Measurements from ENCODE around the gene TSPAN18. TPM values are rescaled to one million over a fixed set of nuclear protein-coding genes. Genes with fewer than 3 reads are reported as not detected.

TSPAN18 gene
- polyA plus RNA-seq, 3 donors, result 46.2 to 54.2 (median 47.0) TPM

DNA sequence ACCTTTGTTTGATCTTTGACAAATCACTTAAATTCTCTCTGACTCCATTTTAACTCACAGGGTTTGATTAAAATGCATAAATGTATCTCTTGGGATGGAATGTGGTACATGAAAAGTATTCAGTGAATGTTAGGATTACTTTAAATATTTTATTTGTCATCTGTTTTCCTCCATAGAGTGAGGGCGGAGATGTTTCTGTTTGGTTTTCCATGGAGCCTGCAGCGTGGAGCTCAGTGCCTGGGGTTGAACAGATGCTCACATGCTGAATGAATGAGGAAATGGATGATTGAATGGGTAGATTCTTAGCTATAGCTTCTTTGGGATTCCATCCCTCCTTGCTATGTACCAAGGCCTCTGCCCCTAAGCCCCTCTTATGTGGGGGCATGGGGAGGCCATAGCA lies 10.0 kb downstream of the TSPAN18 start:
- no peak for DNase-seq (ENCODE audit: low read depth in 3 of 3, low spot score in 2 of 3)

DNA sequence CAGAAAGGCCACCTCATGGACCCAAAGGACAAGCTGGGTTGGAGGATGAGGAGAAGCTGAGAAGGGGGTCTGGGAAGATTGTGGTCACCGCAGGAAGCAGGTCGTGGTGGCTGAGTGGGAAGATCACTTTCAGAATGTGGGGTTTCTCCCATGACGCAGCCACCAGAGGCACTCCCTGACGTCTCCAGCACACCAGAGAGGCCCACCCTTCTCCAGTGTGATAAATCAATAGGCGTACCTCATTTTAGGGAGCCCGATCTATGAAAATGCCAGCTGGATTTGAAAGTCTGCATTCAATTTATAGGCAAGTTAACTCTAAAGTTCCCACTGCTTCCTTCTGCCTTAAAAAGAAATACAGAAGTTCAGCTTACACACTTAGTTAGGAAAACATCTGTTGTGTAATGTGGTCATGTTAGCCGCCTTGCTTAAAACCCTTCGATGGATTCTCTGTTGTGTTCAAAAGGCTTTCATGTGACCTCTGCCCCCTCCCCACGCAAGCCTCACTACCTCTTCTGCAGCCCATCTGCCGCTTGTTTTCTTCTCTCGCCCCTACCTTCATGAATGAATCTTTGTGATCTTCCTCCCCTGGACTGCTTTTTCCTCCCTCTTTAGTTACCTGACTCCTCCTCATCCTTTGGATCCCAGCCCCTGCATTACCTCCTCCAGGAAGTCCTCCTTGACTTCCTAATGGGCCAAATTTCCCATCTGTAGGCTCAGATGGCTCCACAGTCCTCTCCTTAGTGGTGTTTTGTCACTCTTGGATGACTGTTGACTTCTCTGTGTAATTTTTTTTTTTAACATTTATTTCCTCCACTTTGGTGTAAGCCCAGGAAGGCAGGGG lies 10.7 kb downstream of the TSPAN18 start:
- DNase-seq (ENCODE audit: low read depth in 3 of 3, low spot score in 2 of 3), result no peak

- no peak for DNase-seq (ENCODE audit: low read depth in 3 of 3, low spot score in 2 of 3)
These were observed 12.0 kb downstream of the TSPAN18 start for GRCh38 chr11:44738791-44739190.

- no peak for DNase-seq (ENCODE audit: low read depth in 3 of 3, low spot score in 2 of 3)
These were observed 14.2 kb downstream of the TSPAN18 start for GRCh38 chr11:44740967-44741366.

- no peak for DNase-seq (ENCODE audit: low read depth in 3 of 3, low spot score in 2 of 3)
These were observed 15.2 kb downstream of the TSPAN18 start for GRCh38 chr11:44741976-44742375.

DNA sequence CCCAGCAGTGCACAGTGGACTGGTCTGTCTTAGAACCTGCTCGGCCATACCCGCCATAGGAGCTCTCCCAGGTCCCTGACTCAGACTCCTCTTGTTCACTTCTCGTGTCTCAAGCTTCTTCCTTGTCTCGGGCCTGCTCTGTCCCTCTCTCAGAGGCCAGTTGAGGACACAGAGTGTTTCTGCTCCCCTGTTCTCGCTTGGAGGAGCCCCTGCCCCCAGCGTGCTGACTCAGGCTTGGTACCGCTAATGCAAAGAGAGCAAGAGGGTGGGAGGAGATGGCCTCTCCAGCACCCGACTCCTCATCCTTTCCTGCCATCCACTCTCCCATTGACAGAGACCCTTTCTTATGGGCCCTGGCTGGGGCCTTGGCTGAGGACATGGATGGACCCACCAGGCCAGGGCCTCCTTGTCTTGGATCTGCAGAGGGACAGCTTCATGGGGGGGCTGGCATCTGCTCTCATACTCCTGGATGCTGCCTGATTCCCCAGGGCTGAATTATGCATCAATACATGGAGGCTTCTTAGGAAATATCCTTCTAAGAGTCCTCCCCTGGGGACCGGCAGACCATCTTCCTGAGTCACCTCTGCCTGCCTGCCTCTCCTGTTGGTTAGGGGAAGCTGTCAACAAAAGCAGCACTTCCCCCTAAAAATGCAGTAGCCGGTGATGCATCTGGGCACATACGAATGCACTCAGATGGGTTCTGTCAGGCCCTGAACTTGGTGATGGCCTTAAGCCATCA lies 15.9 kb downstream of the TSPAN18 start:
- DNase-seq (ENCODE audit: low read depth in 3 of 3, low spot score in 2 of 3), result no peak

GRCh38 chr11:44743326-44743725 lies 16.6 kb downstream of the TSPAN18 start:
- no peak for DNase-seq (ENCODE audit: low read depth in 3 of 3, low spot score in 2 of 3)

GRCh38 chr11:44743959-44744557 lies 17.3 kb downstream of the TSPAN18 start:
- DNase-seq (ENCODE audit: low read depth in 3 of 3, low spot score in 2 of 3), result no peak

GRCh38 chr11:44746894-44747293 lies 20.1 kb downstream of the TSPAN18 start:
- DNase-seq (ENCODE audit: low read depth in 3 of 3, low spot score in 2 of 3), result no peak

DNA sequence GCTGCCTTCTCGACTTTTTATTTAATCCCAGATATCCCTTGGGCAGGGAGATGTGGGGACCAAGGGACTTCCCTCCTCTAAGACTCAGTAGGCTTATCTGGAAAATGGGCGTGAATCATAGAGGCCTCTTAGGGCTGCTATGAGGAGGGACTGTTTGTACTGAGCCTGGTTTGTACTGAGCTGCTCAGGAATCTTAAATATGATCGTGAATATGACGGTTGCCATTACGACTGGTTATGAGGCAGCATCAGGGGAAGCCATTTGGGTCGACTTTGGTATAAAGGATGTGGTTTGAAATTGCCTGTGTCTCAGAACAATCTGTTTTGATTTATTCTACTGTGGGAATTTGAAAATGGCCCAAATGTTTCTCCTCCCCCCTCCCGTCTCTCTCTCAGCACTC lies 20.6 kb downstream of the TSPAN18 start:
- no peak for DNase-seq (ENCODE audit: low read depth in 3 of 3, low spot score in 2 of 3)

GRCh38 chr11:44747836-44748235 lies 21.1 kb downstream of the TSPAN18 start:
- DNase-seq (ENCODE audit: low read depth in 3 of 3, low spot score in 2 of 3), result no peak

GRCh38 chr11:44748606-44749005 lies 21.8 kb downstream of the TSPAN18 start:
- DNase-seq (ENCODE audit: low read depth in 3 of 3, low spot score in 2 of 3), result no peak

GRCh38 chr11:44749189-44749588 lies 22.4 kb downstream of the TSPAN18 start:
- no peak for DNase-seq (ENCODE audit: low read depth in 3 of 3, low spot score in 2 of 3)

DNA sequence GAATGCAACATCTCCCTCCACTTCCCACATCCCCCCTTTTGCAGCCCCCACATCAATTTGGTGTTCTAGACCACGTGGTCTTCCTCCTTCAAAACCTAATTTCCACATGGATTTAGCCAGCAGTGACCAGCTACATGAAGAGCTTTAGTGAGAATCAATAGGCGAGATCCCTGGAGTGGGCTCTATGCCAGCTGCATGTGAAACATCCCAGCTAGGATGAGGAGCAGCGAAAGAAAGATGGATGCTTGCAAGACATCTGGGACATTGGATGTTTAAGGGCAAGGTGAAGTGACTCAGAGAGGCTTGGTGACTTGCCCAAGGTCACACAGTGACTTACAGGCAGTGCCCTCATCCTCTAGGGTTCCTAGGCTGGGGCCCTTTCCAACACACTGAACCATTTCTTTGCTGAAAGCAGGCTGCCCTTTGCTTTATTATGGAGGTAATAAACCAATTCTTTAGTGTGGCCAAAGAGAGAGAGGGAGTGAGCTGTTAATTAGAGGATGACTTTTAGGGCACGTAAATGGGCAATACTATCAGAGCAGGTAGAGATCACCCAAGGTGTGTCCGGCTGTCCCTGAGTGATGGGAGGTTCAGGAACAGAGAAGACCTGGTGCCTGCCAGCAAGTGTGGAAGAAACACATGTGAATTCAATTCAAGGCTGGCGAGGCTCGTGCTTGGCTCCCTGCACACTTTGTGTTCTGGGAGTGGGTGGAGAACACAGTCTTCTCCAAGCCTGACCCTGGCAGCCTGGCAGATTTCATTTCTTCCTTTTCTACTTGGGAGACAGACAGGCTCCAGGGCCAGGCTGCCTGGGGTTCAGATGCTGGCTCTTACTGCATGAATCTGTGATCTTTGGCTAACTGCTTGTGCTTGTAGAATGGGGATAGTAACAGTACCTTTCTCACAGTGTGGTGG lies 24.0 kb downstream of the TSPAN18 start:
- DNase-seq (ENCODE audit: low read depth in 3 of 3, low spot score in 2 of 3), result no peak

GRCh38 chr11:44752300-44752699 lies 25.5 kb downstream of the TSPAN18 start:
- no peak for DNase-seq (ENCODE audit: low read depth in 3 of 3, low spot score in 2 of 3)

GRCh38 chr11:44752713-44753112 lies 26.0 kb downstream of the TSPAN18 start:
- no peak for DNase-seq (ENCODE audit: low read depth in 3 of 3, low spot score in 2 of 3)

- DNase-seq (ENCODE audit: low read depth in 3 of 3, low spot score in 2 of 3), result no peak
These were observed 27.3 kb downstream of the TSPAN18 start for GRCh38 chr11:44753961-44754645.

GRCh38 chr11:44754876-44755555 lies 28.3 kb downstream of the TSPAN18 start:
- DNase-seq (ENCODE audit: low read depth in 3 of 3, low spot score in 2 of 3), result no peak
